Measurements from ENCODE around the gene RCCD1. TPM values are rescaled to one million over a fixed set of nuclear protein-coding genes. Genes with fewer than 3 reads are reported as not detected.
A peak's percentile ranks its signal among the peaks of the same experiment; 100 is the strongest.

Gene RCCD1
- total RNA-seq, 2 donors from 2014 or later, result 6.8 to 9.5 TPM

DNA sequence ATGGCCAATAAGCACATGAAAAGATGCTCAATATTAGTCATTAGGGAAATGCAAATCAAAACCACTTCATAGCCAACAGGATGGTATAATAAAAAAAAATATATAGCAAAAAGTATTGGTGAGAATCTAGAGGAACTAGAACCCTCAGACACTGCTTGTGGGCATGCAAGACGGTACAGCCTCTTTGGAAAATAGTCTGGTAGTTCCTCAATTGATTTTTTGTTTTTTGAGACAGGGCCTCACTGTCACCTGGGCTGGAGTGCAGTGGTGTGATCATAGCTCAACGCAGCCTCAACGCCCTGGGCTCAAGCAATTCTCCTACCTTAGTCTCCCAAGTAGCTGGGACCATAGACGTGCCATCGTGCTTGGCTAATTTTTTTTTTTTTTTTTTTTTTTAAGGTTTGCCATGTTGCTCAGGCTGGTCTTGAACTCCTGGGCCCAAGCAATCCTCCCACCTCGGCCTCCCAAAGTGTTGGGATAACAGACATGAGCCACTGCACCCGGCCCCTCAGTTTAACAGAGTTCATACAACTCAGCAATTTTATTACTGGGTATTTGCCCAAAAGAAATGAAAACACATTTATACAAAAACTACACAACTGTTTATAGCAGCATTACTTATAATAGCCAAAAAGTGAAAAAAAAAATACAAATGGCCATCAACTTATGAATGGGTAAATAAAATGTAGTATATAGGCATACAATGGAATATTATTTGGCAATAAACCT lies 34.5 kb downstream of the RCCD1 start:
- no peaks in the 10 kb centered on the region for H3K36me3 ChIP-seq
- H3K4me3 ChIP-seq, result no peak overlapping the region
- peaks cover 0 to 8% of the 10 kb centered on the region in 2 donors for H3K4me1 ChIP-seq
- TF ChIP-seq, protein P1, sequence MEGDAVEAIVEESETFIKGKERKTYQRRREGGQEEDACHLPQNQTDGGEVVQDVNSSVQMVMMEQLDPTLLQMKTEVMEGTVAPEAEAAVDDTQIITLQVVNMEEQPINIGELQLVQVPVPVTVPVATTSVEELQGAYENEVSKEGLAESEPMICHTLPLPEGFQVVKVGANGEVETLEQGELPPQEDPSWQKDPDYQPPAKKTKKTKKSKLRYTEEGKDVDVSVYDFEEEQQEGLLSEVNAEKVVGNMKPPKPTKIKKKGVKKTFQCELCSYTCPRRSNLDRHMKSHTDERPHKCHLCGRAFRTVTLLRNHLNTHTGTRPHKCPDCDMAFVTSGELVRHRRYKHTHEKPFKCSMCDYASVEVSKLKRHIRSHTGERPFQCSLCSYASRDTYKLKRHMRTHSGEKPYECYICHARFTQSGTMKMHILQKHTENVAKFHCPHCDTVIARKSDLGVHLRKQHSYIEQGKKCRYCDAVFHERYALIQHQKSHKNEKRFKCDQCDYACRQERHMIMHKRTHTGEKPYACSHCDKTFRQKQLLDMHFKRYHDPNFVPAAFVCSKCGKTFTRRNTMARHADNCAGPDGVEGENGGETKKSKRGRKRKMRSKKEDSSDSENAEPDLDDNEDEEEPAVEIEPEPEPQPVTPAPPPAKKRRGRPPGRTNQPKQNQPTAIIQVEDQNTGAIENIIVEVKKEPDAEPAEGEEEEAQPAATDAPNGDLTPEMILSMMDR (IDR thresholded peaks at IDR 0.05), result no peak
- H3K9me3 ChIP-seq, result no peaks in the 10 kb centered on the region
- DNase-seq (ENCODE audit: low spot score), result no peak
- H3K27ac ChIP-seq, result no peak overlapping the region
- H3K27me3 ChIP-seq, result no peaks in the 10 kb centered on the region

- DNase-seq (ENCODE audit: low spot score), result no peak
- Histone ChIP-seq H3K27me3 (no peaks in the 10 kb centered on the region), H3K9me3 (no peaks in the 10 kb centered on the region), H3K36me3 (no peaks in the 10 kb centered on the region), H3K27ac (no peak overlapping the region), H3K4me1 (peaks cover 0 to 8% of the 10 kb centered on the region in 2 donors), H3K4me3 (no peak overlapping the region)
- TF ChIP-seq, protein P1 (IDR thresholded peaks at IDR 0.05), result no peak
Observed at GRCh38 chr15:90990446-90990845, 35.8 kb downstream of the RCCD1 start.

GRCh38 chr15:90991587-90992285 lies 37.1 kb downstream of the RCCD1 start:
- TF ChIP-seq, protein P1 (IDR thresholded peaks at IDR 0.05), result no peak
- no peak for DNase-seq (ENCODE audit: low spot score)
- no peaks in the 10 kb centered on the region for H3K9me3 ChIP-seq
- H3K27ac ChIP-seq, result no peak overlapping the region
- H3K4me3 ChIP-seq, result no peak overlapping the region
- H3K4me1 ChIP-seq, result peaks cover 0 to 8% of the 10 kb centered on the region in 2 donors
- no peaks in the 10 kb centered on the region for H3K36me3 ChIP-seq
- H3K27me3 ChIP-seq, result no peaks in the 10 kb centered on the region

- Histone ChIP-seq H3K27me3 (no peaks in the 10 kb centered on the region), H3K4me1 (peaks cover 0 to 8% of the 10 kb centered on the region in 2 donors), H3K36me3 (peaks cover 6% of the 10 kb centered on the region), H3K27ac (peak overlapping the region; percentile 88 to 89), H3K9me3 (no peaks in the 10 kb centered on the region), H3K4me3 (peak overlapping the region; percentile 83)
- TF ChIP-seq, protein P1 (IDR thresholded peaks at IDR 0.05), result no peak
- no peak for DNase-seq (ENCODE audit: low spot score)
Observed at GRCh38 chr15:90994059-90994416, 39.4 kb downstream of the RCCD1 start.

DNA sequence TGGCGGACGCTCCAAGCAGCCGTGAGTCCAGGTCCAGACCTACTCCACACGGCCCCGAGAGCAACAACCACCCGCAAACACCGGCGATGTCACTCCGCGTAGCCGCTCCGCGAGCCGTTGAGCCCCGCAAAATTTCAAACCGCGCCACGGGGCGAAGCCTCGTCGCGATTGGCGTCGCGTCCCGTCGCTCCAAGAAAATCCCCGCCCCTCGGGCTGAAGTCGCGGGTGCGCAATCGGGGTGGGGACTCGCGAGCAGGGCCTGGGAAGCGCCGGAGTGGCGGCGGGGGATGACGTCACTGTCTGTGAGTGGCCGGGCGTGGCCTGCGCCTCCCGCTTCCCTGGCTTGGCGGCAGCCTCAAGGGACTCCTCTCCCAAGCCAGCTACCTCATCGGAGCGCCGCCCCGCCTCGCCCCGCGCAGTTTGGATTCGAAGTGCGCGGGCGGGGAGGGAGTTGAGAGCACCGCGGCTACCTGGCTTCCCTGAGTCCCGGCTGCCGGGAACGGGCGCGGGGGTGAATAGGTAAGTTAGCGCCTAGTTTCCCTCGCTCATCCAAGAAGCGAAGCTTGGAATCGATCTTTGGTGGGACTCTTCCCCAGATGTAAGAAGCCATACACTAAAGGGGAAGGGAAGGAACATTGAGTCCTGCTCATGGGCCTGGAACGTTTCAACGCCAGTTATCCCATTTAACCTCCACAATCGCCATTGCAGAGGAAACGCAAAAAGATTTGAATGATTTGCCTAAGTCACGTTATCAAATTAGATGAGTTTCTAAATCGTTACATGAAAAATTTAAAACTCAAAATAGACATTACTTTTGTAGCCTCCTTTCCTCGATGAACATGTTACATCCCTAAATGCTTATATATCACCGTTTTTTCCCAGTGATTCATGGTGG lies 40.0 kb downstream of the RCCD1 start, which contains the start of gene PRC1:
TSS of gene PRC1 (minus strand) at position 119 of the 895 bp plus-strand sequence. CDS start at position 1, 118 bp downstream.
- Histone ChIP-seq H3K4me1 (peaks cover 0 to 8% of the 10 kb centered on the region in 2 donors), H3K9me3 (no peaks in the 10 kb centered on the region), H3K36me3 (peaks cover 12% of the 10 kb centered on the region), H3K4me3 (peak within 1 kb of the TSS; percentile 83), H3K27me3 (no peaks in the 10 kb centered on the region), H3K27ac (peak within 1 kb of the TSS; percentile 88 to 89)
- DNase-seq (ENCODE audit: low spot score), result peak; percentile 98
- TF ChIP-seq, protein P1 (IDR thresholded peaks at IDR 0.05), result peak in 1 of 2 donors; percentile 17

Data from right atrium auricular region (tissue), 2 donors.